GM12878 (cell line): ENCODE data around the gene LATS2. TPM values are rescaled to one million over a fixed set of nuclear protein-coding genes. Genes with fewer than 3 reads are reported as not detected.

Source experiments
- ATAC-seq: fragments of 200-7000 bp; cut with Tn5 transposase; 3 replicates; pipeline ENCODE4 v1.9.1; 2020; ENCODE audit warnings: mild to moderate bottlenecking, moderate library complexity
- BruUV-seq: library from RNA; stranded (reverse); fragments of 400-500 nt; replicated peaks from 2 replicates; lab custom pipeline; 2021; lab: Mats Ljungman, UMichigan
- CTCF ChIA-PET: fragments of 300-600 bp; sonication (Branson Sonifier 250); formaldehyde crosslinking; extraction: SDS; loops from one replicate; lab custom pipeline; 2021; ENCODE audit warnings: inconsistent platforms; lab: Yijun Ruan, JAX
- POLR2A ChIA-PET: fragments of 350-600 bp; formaldehyde crosslinking; extraction: SDS; loops from one replicate; lab custom pipeline; 2021; ENCODE audit warnings: inconsistent platforms; lab: Charles Lee
- RAD21 ChIA-PET: fragments of 300-600 bp; sonication (Branson Sonifier 250); formaldehyde crosslinking; loops from one replicate; lab custom pipeline; 2023; ENCODE audit warnings: antibody characterized with exemption; ENCODE audit not compliant: unreplicated experiment; lab: Charles Lee
- SMC1A ChIA-PET: fragments of 300-600 bp; sonication (Branson Sonifier 250); formaldehyde crosslinking; loops from one replicate; lab custom pipeline; 2023; ENCODE audit not compliant: unreplicated experiment, uncharacterized antibody; lab: Charles Lee
- DNase-seq: peaks from one replicate; pipeline ENCODE4 v3.0.0-alpha.2; 2011; ENCODE audit warnings: low read depth, low spot score
- FAIRE-seq: peaks from 3 replicates; lab custom pipeline; 2011; peaks lifted over from hg19 to GRCh38; lab: Jason Lieb, UNC
- H2AFZ ChIP-seq: 2 replicates; pipeline ENCODE4 v1.6.0; 2011; ENCODE audit warnings: low read depth, low read length, control low read depth; ENCODE audit not compliant: control insufficient read depth
- H3K27ac ChIP-seq: 2 replicates; pipeline ENCODE4 v1.5.1; 2011; ENCODE audit warnings: control low read depth; ENCODE audit not compliant: control insufficient read depth, insufficient read depth
- H3K27me3 ChIP-seq, 2 experiments: replicated peaks in 1 of 2; 2 replicates each; pipeline versions ENCODE4 v1.6.0 to v1.6.1; 2011; ENCODE audit warnings: low read length in 1 of 2; ENCODE audit not compliant: control insufficient read depth in 2 of 2, insufficient read depth in 2 of 2
- H3K36me3 ChIP-seq, 2 experiments: 2 replicates each; pipeline ENCODE4 v1.5.1; 2011; ENCODE audit warnings: low read length in 1 of 2; ENCODE audit not compliant: control insufficient read depth in 2 of 2, insufficient read depth in 2 of 2
- H3K4me1 ChIP-seq: 2 replicates; pipeline ENCODE4 v1.6.1; 2011; ENCODE audit warnings: mild to moderate bottlenecking, low read length, moderate library complexity, mixed read lengths; ENCODE audit not compliant: control insufficient read depth, insufficient read depth
- H3K4me2 ChIP-seq: 2 replicates; pipeline ENCODE4 v1.6.0; 2011; ENCODE audit warnings: control low read depth; ENCODE audit not compliant: control insufficient read depth, insufficient read depth
- H3K4me3 ChIP-seq: fragments of 200-600 bp; sonication (generic); 2 replicates; pipeline ENCODE4 v1.5.1; 2016
- H3K79me2 ChIP-seq: 2 replicates; pipeline ENCODE4 v1.6.0; 2011; ENCODE audit warnings: low read length; ENCODE audit not compliant: control insufficient read depth, insufficient read depth
- H3K9ac ChIP-seq: 2 replicates; pipeline ENCODE4 v1.8.0; 2011; ENCODE audit warnings: low read length, control low read depth, mixed read lengths; ENCODE audit not compliant: control insufficient read depth, insufficient read depth
- H3K9me3 ChIP-seq: replicated peaks from 3 replicates; pipeline ENCODE4 v1.5.1; 2011; ENCODE audit warnings: mild to moderate bottlenecking, low read length; ENCODE audit not compliant: control insufficient read depth, insufficient read depth
- H4K20me1 ChIP-seq: 2 replicates; pipeline ENCODE4 v1.6.0; 2011; ENCODE audit not compliant: control insufficient read depth, insufficient read depth
- ESRRA ChIP-seq: IDR thresholded peaks from 2 replicates; pipeline ENCODE4 v1.6.1; 2012; ENCODE audit warnings: mild to moderate bottlenecking, low read length, improper control_type of control experiment
- HDGF ChIP-seq: fragments of 450-650 bp; IDR thresholded peaks from 2 replicates; pipeline ENCODE4 v1.6.1; 2016; ENCODE audit warnings: antibody characterized with exemption
- MYB ChIP-seq: fragments of 150-350 bp; IDR thresholded peaks from 2 replicates; pipeline ENCODE4 v1.6.1; 2014; ENCODE audit warnings: mild to moderate bottlenecking, low read depth, low read length, borderline replicate concordance
- SMARCA5 ChIP-seq: fragments of 450-650 bp; IDR thresholded peaks from 2 replicates; pipeline ENCODE4 v1.6.1; 2017; ENCODE audit warnings: mild to moderate bottlenecking
- SPI1 ChIP-seq: IDR thresholded peaks from 2 replicates; pipeline ENCODE4 v1.6.1; 2011; ENCODE audit warnings: low read depth, mild to moderate bottlenecking, low read length, moderate library complexity, borderline replicate concordance; ENCODE audit not compliant: insufficient read depth
- SREBF2 ChIP-seq: IDR thresholded peaks from 2 replicates; pipeline ENCODE4 v1.6.1; 2012; ENCODE audit warnings: mild to moderate bottlenecking, low read length
- SRF ChIP-seq, 2 experiments: IDR thresholded peaks; 2 replicates each; pipeline ENCODE4 v1.6.1; 2011; ENCODE audit warnings: low read depth in 2 of 2, low read length in 2 of 2, mild to moderate bottlenecking in 1 of 2, moderate library complexity in 1 of 2
- SUPT20H ChIP-seq: IDR thresholded peaks from 2 replicates; pipeline ENCODE4 v1.6.1; 2011; ENCODE audit warnings: low read depth, mild to moderate bottlenecking, low read length, moderate library complexity, borderline replicate concordance; ENCODE audit not compliant: control insufficient read depth
- SUZ12 ChIP-seq: fragments of 200-600 bp; sonication (generic); IDR thresholded peaks from one replicate; pipeline ENCODE4 v1.6.1; 2018; ENCODE audit warnings: antibody characterized with exemption, mild to moderate bottlenecking; ENCODE audit not compliant: unreplicated experiment
- TCF12 ChIP-seq: IDR thresholded peaks from 2 replicates; pipeline ENCODE4 v1.6.1; 2011; ENCODE audit warnings: low read depth, mild to moderate bottlenecking, low read length
- WGBS: methylation state at CpG from one replicate; pipeline ENCODE4 v1.1.6; 2016; ENCODE audit warnings: low lambda C conversion rate; ENCODE audit not compliant: insufficient replicate concordance, insufficient coverage; ENCODE audit errors: missing lambda C conversion rate; 5-methylcytosine and 5-hydroxymethylcytosine counted together
- in situ Hi-C: fragments of 300-500 bp; cut with MboI; formaldehyde crosslinking; loops from 9 replicates; pipeline ENCODE4 v1.14.3; 2018; ENCODE audit warnings: mixed read lengths
- intact Hi-C: fragments of 100-400 bp; cut with micrococcal nuclease; formaldehyde crosslinking; loops from one replicate; pipeline ENCODE4 v1.14.2; 2022; ENCODE audit not compliant: unreplicated experiment
- polyA plus RNA-seq, 11 experiments: library from polyadenylated mRNA; depleted of rRNA in 4 of 11; unstranded in 6 of 11; stranded (reverse) in 5 of 11; fragments of >200 nt; fragmentation: Nextera tagmentation in 4 of 11; fragmentation: Illumina TruSeq in 1 of 11; extraction: Ambion mirVana in 4 of 11; extraction: Trizol in 1 of 11; gene quantifications; 1 replicate in 1 of 11; 2 replicates in 10 of 11; pipeline versions ENCODE4 v1.2.1 to v1.2.3, GENCODE V29; 2011 to 2016; ENCODE audit warnings: inconsistent platforms in 2 of 11, missing spikeins in 2 of 11, low read depth in 1 of 11
- total RNA-seq, 4 experiments: library from RNA; depleted of rRNA in 3 of 4; stranded (reverse); fragments of >200 nt in 3 of 4; fragmentation: Illumina TruSeq in 1 of 4; extraction: Trizol in 1 of 4; gene quantifications; 2 replicates each; pipeline versions ENCODE4 v1.2.1 to v1.2.3, GENCODE V29; 2013 to 2021
- TF ChIP-seq, protein P1 (sequence below): fragments of 450-650 bp; IDR thresholded peaks from 2 replicates; pipeline ENCODE4 v1.6.1; 2016; ENCODE audit warnings: mild to moderate bottlenecking
- TF ChIP-seq, protein P2 (sequence below): IDR thresholded peaks from 2 replicates; pipeline ENCODE4 v1.6.1; 2012; ENCODE audit warnings: low read depth, low read length, improper control_type of control experiment
- TF ChIP-seq, protein P3 (sequence below): IDR thresholded peaks from 2 replicates; pipeline ENCODE4 v1.6.1; 2011; ENCODE audit warnings: low read depth, low read length, improper control_type of control experiment, borderline replicate concordance

LATS2 gene
- total and polyA plus RNA-seq, 10 of the 15 experiments (the other 5 are each of a cell fraction or from before 2014, with no cell fraction given): 0.90 to 7.8 (median 2.0) TPM

DNA sequence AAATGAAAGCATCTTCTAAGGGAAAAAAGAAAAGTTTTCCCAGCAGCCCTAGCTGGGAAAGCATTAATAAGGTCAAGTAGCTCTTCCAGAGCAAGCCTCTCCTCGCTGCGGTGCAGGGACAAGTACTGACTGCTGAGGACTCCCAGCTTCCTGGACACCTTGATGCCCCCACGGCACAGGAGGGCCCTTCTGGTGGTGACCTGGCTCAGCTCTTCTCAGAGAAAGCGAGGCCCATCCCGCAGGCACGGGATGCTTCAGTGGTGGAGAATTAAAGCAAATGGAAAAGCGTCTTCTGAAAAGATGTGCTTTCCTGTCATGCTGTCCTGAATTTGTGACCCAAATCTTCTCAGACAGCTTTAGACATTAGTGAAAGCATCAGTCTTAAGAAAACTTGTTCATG is 38.8 kb upstream of the LATS2 start:
- Histone ChIP-seq H3K4me2 (no peak overlapping the region), H3K27me3 (no peaks in the 10 kb centered on the region), H3K4me1 (no peaks in the 10 kb centered on the region), H2AFZ (no peak overlapping the region), H3K9me3 (no peaks in the 10 kb centered on the region), H4K20me1 (no peaks in the 10 kb centered on the region), H3K4me3 (no peak overlapping the region), H3K9ac (no peak overlapping the region), H3K27ac (no peak overlapping the region), H3K79me2 (no peaks in the 10 kb centered on the region), H3K36me3 (no peaks in the 10 kb centered on the region)
- 82% methylated on average over 7 of the region's 7 CpGs for WGBS
- ChIA-PET CTCF (no interaction called here), RAD21 (no interaction called here), POLR2A (no interaction called here), SMC1A (no interaction called here)
- FAIRE-seq (no peak), DNase-seq (no peak), ATAC-seq (no peak)
- intact Hi-C loops: no loop called here
- BruUV-seq: no TSS peak
- in situ Hi-C loops: loop anchor here (25.0 kb wide), 1 partner anchor 1687 kb away; no protein-coding TSS in a partner anchor
- TF ChIP-seq SMARCA5: no peak
- TF ChIP-seq, protein P1, sequence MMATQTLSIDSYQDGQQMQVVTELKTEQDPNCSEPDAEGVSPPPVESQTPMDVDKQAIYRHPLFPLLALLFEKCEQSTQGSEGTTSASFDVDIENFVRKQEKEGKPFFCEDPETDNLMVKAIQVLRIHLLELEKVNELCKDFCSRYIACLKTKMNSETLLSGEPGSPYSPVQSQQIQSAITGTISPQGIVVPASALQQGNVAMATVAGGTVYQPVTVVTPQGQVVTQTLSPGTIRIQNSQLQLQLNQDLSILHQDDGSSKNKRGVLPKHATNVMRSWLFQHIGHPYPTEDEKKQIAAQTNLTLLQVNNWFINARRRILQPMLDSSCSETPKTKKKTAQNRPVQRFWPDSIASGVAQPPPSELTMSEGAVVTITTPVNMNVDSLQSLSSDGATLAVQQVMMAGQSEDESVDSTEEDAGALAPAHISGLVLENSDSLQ: no peak
- no peak for TF ChIP-seq SUZ12
- no peak for TF ChIP-seq TCF12
- no peak for TF ChIP-seq ESRRA
- TF ChIP-seq, protein P2, sequence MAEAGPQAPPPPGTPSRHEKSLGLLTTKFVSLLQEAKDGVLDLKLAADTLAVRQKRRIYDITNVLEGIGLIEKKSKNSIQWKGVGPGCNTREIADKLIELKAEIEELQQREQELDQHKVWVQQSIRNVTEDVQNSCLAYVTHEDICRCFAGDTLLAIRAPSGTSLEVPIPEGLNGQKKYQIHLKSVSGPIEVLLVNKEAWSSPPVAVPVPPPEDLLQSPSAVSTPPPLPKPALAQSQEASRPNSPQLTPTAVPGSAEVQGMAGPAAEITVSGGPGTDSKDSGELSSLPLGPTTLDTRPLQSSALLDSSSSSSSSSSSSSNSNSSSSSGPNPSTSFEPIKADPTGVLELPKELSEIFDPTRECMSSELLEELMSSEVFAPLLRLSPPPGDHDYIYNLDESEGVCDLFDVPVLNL: no peak
- TF ChIP-seq SREBF2: no peak
- no peak for TF ChIP-seq HDGF
- TF ChIP-seq, protein P3, sequence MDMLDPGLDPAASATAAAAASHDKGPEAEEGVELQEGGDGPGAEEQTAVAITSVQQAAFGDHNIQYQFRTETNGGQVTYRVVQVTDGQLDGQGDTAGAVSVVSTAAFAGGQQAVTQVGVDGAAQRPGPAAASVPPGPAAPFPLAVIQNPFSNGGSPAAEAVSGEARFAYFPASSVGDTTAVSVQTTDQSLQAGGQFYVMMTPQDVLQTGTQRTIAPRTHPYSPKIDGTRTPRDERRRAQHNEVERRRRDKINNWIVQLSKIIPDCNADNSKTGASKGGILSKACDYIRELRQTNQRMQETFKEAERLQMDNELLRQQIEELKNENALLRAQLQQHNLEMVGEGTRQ: no peak
- TF ChIP-seq MYB: no peak
- TF ChIP-seq SUPT20H: no peak
- TF ChIP-seq SPI1: no peak
- TF ChIP-seq SRF (IDR thresholded peaks at IDR 0.05; ENCODE audit: low read depth in 2 of 2, low read length in 2 of 2): no peak
